Activated CD8-positive, alpha-beta memory T cell treated with anti-CD3 and anti-CD28 coated beads, Interleukin-2, amount 50 U/mL, for 4 hours (primary cell): ENCODE measurements around the gene ONECUT2.
"Not testable (repeated sequence)": the region's sequence is repeated elsewhere in the genome, so short reads cannot be mapped to it uniquely, and the experiment has no call there.

Experiments
- DNase-seq: peaks from one replicate; pipeline ENCODE4 v3.0.0-alpha.2; 2020

Gene ONECUT2

DNA sequence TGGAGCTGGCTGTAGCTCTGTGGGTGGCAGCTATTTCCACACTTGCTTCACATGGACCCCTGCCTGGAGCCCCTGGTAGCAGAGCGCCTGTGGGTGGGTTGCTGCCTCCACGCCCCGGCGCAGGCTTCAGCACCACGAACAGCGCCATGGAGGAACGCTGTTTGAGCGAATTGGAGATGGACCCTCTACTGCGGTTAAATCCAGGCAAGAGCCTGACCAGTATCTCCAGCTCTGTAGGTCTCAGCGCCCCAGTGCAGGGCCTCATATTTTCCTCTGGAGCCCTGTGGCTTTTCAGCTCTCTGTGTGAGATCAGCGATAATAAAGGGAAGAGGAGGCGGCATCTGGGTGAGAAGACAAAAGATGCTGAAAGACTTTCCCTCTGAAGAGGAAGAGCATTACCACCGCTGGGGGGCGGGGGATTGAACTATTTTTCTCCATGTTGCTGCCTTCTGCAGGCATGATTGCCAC lies 12.0 kb downstream of the ONECUT2 start:
- no peak for DNase-seq

- no peak for DNase-seq
These were observed 20.5 kb downstream of the ONECUT2 start for GRCh38 chr18:57455576-57456129.

GRCh38 chr18:57461652-57462269 lies 26.6 kb downstream of the ONECUT2 start:
- no peak for DNase-seq

DNA sequence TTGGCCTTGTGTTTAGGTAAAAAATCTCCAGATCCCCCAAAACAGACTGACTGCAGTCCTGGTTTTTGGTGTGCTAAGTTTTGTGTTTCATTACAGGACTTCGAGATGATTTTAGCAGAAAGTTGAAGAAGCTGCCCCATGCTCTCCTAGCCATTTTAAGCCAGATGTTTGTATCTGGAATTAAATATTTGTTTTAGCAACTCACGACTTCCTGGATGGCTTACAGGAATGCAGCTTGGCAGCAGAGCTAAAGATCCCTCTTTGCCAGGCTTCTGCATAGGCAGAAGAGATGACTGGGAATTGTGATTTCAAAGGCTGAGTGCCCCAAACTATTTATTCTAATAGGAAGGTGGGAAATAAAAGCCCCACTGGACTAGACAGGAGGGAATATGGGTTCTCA lies 31.1 kb downstream of the ONECUT2 start:
- DNase-seq = no peak

- no peak for DNase-seq
These were observed 31.7 kb downstream of the ONECUT2 start for GRCh38 chr18:57466745-57467409.

- DNase-seq = no peak
These were observed 34.7 kb downstream of the ONECUT2 start for GRCh38 chr18:57469884-57470283.

DNA sequence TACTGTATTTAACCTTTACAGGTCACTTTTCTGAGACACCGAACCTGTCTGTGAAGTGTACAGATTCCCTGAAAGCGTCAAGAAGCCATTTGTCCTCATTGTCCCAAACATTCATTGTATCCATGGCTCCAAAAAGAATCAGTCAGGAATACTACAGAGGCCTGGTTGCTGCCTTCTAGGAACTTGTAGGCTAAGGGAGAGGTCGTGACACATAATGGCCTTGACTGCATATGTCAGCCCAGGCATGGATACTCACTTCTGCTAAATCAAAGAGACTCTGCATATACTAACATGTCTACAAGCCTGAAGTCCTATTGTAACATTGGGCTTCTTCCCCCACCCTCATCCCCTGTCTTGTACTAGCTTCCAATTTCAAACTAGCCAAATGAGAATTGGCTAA lies 40.2 kb downstream of the ONECUT2 start:
- no peak for DNase-seq

GRCh38 chr18:57475903-57476302 lies 40.7 kb downstream of the ONECUT2 start:
- DNase-seq = no peak

- DNase-seq = no peak
These were observed 45.6 kb downstream of the ONECUT2 start for GRCh38 chr18:57480733-57481132.

- no peak for DNase-seq
These were observed 62.5 kb downstream of the ONECUT2 start for GRCh38 chr18:57497372-57498294.

- DNase-seq = no peak
These were observed 63.6 kb downstream of the ONECUT2 start for GRCh38 chr18:57498682-57499256.

DNA sequence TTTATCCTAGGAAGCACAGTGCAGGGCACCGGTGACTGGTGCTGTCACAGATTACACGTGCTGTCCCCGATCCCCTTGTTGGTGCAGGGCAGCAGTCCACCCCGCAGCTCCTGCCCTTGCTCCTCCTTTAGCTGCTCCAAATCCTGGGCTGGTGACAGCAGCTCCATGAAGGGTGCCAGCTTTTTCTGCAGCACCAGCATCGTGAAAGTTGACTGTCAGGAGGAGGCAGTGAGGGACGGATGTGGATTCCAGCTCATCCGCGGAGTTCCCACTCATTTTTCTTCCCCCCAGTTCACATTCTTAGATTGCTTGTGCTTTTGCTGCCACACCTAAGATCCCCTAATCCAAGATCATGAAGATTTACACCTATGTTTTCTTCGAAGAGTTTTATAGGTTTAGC lies 67.5 kb downstream of the ONECUT2 start:
- DNase-seq = no peak

DNA sequence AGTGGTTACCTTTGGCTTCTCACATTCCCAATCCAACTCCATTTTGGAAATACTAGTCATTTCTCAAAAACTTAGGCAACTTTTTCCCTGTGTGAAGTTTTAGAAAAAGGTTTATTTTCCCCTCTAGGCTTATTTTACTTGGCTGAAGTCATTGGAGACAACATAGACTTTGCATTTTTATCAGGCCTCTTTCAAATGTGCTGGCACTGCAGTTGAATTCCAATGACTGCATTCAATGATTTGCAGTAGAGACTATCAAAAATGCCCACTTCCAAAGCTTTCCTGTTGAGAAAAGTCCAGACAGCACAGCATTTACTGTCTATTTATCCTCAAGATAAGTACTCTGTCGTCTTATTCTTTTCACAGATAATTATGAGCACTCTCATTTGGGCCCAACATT lies 70.1 kb downstream of the ONECUT2 start:
- DNase-seq = no peak

DNA sequence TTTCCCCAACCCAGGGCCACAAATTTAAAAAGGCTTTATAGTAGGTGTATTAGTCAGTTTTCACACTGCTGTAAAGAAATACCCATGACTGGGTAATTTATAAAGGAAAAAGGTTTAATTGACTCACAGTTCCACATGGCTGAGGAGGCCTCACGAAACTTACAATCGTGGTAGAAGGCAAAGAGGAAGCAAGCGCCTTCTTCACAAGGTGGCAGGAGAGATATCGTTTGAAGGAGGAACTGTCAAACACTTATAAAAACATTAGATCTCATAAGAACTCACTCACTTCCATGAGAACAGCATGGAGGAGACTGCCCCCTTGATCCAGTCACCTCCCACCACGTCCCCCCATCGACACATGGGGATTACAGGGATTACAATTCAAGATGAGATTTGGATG lies 80.9 kb downstream of the ONECUT2 start:
- DNase-seq = no peak

- DNase-seq = no peak
These were observed 83.4 kb downstream of the ONECUT2 start for GRCh38 chr18:57518533-57518932.

GRCh38 chr18:57519668-57520424 lies 84.7 kb downstream of the ONECUT2 start:
- DNase-seq = no peak

DNA sequence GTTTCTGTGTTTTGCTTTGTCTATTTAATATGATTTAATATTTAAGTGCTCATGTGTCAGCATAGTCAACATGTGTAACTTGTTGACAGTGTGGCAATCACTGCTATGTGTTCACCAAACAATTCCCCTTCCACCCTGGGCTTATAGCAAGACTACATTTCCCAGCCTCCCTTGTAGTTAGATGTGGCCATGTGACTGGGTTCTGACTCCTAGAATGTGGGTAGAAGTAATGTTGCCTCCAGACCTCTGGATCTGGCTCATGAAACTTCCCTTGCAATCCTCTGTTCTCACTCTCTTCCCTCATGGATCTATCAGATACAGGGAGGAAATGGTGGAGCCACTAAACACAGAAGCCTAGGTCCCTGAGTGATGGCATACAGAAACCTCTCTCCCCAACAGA lies 87.2 kb downstream of the ONECUT2 start:
- DNase-seq = not testable (repeated sequence)

DNA sequence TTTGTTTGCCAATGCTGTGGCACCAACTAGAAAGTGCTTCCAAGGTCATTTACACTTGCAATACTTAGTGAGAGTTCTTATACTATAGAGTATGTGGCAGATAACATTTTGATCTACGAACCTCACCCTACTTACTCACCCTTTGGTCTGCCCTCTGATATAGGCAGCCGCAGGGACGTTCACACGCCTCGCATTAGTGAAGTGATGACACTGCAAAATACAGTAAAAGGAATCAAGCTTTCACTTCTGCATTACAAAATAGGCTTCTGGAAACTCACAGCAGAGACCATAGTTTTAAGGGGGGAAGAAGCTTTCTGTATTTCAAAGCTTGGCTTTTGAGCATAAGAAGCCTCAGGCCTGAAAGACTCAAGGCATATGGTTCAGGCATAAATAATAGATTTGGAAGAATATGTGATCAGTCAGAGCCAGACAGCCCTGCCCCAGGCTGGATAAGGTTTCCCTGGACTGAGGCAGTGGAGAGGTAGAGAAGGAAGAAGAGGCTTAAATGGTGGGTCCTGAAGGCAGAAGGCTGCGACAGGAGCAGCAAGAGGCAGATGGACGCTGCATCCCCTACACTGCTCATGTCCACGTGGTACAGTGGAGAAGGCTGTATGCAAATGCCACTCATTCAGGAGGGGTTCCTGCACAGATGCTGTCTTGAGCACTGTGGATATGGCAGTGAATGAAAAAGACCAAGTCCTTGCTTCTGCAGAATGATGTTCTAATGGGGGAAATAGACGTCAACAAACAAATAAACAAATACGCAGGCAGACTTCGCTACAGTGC lies 88.2 kb downstream of the ONECUT2 start:
- DNase-seq = no peak

DNA sequence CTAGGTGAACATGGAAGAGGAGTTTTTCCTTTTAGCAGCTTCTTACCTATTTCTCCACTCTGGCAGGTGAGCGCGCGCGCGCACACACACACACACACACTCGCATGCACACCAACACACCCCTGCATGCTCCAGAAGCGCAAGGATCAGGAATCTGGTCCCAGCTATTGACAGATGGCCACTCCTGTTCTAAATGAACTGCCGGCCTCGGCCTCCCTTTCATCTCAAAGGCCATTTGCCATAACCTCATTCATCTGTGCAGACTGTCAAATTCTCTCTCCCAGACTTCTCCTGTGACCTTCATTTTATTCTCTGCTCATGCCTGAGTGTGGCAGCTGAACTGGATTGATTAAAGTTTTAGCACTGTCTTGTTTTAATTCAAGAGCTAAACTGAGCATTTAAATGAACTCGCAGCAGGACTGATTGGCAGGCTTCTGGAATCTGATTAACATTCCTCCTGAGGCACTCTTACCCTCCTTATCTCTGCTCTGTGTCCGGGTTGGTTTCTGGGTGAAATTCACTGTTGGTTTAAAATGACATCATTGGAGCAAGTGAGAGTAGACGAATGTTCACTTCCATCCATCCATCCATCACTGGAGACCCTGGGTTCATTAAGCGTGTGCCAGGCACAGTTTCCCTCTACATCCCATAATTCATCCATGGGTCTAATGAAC lies 92.5 kb downstream of the ONECUT2 start:
- DNase-seq = no peak

GRCh38 chr18:57529151-57529550 lies 94.0 kb downstream of the ONECUT2 start:
- no peak for DNase-seq
